ENCODE results near the gene SMYD1. TPM values are rescaled to one million over a fixed set of nuclear protein-coding genes. Genes with fewer than 3 reads are reported as not detected.

Gene SMYD1
- total RNA-seq, 1 experiment from 2014 or later: not detected

- H2AFZ ChIP-seq (ENCODE audit: low read depth, low read length, poor library complexity, severe bottlenecking): no peak overlapping the region
- DNase-seq (ENCODE audit: low read depth, low spot score): no peak
- TF ChIP-seq EGR1 (IDR thresholded peaks at IDR 0.05; ENCODE audit: low read depth) (no peak), SP1 (IDR thresholded peaks at IDR 0.05; ENCODE audit: low read depth) (no peak), ZFX (IDR thresholded peaks at IDR 0.05) (no peak), ELF1 (IDR thresholded peaks at IDR 0.05; ENCODE audit: borderline replicate concordance, low read depth) (no peak), EZH2phosphoT487 (IDR thresholded peaks at IDR 0.05; ENCODE audit: borderline replicate concordance) (no peak), POLR2A (IDR thresholded peaks at IDR 0.05; ENCODE audit: borderline replicate concordance, extremely low read depth, insufficient read depth, insufficient read length) (no peak), JUND (IDR thresholded peaks at IDR 0.05) (no peak), POLR2AphosphoS5 (IDR thresholded peaks at IDR 0.05; ENCODE audit: low read depth, low read length) (no peak), SRF (IDR thresholded peaks at IDR 0.05; ENCODE audit: low read depth) (no peak), SIN3A (IDR thresholded peaks at IDR 0.05; ENCODE audit: low read depth) (no peak), ATF3 (IDR thresholded peaks at IDR 0.05) (no peak), MAX (IDR thresholded peaks at IDR 0.05) (no peak), CTCF (IDR thresholded peaks at IDR 0.05 in 2 of 3, conservative IDR thresholded peaks at IDR 0.05 in 1 of 3; ENCODE audit: borderline replicate concordance in 1 of 3, insufficient read depth in 1 of 3, low read depth in 2 of 3, low read length in 2 of 3) (no peak), ZBTB33 (IDR thresholded peaks at IDR 0.05; ENCODE audit: extremely low read depth, insufficient replicate concordance, low read length) (no peak), TCF7L2 (IDR thresholded peaks at IDR 0.05; ENCODE audit: borderline replicate concordance, extremely low read depth, insufficient read depth, insufficient read length) (no peak), FOSL1 (IDR thresholded peaks at IDR 0.05; ENCODE audit: low read depth) (no peak), EZH2 (IDR thresholded peaks at IDR 0.05) (no peak)
- ChIA-PET CTCF (interaction anchor here (1.1 kb wide), 1 partner anchor 36 kb away, joined by 3 read pairs; no protein-coding TSS in a partner anchor), POLR2A (no interaction called here), RAD21 (ENCODE audit: low non-redundant PET in 1 of 2, low total read pairs in 2 of 2, uncharacterized antibody in 2 of 2, unreplicated experiment in 2 of 2) (no interaction called here)
- H3K9ac ChIP-seq (ENCODE audit: low read length): no peak overlapping the region
- no peaks in the 10 kb centered on the region for H3K36me3 ChIP-seq (ENCODE audit: control insufficient read depth in 1 of 2, insufficient read depth in 2 of 2, low read length in 2 of 2)
- H3K4me3 ChIP-seq (replicated peaks in 1 of 2; ENCODE audit: low read depth in 1 of 2, low read length in 2 of 2): no peak overlapping the region
- no peaks in the 10 kb centered on the region for H3K9me2 ChIP-seq (ENCODE audit: insufficient read depth)
- ATAC-seq: no peak
- no peak overlapping the region for H3K27ac ChIP-seq (ENCODE audit: low read depth, low read length)
- H3K4me1 ChIP-seq (ENCODE audit: control insufficient read depth in 1 of 2, insufficient read depth in 2 of 2, low read length in 2 of 2): no peaks in the 10 kb centered on the region
- no peak overlapping the region for H3K4me2 ChIP-seq (ENCODE audit: low read length)
- no peaks in the 10 kb centered on the region for H3K9me3 ChIP-seq (ENCODE audit: control insufficient read depth in 1 of 2, insufficient read depth in 1 of 2, low read depth in 1 of 2, low read length in 2 of 2)
- no peaks in the 10 kb centered on the region for H4K20me1 ChIP-seq (ENCODE audit: insufficient read depth)
- H3K27me3 ChIP-seq (ENCODE audit: insufficient read depth, low read length): no peaks in the 10 kb centered on the region
- intact Hi-C loops (cut with micrococcal nuclease): no loop called here
- no TSS peak for BruUV-seq (replicated peaks)
- H3K79me2 ChIP-seq (ENCODE audit: insufficient read depth, low read length): no peaks in the 10 kb centered on the region
These were observed 29.1 kb downstream of the SMYD1 start for GRCh38 chr2:88096708-88097107.

All from HCT116 (cell line).